HepG2 (cell line): ENCODE measurements around the gene NCCRP1. TPM values are rescaled to one million over a fixed set of nuclear protein-coding genes. Genes with fewer than 3 reads are reported as not detected.

Source experiments
- ATAC-seq: fragments of 200-7000 bp; cut with Tn5 transposase; 3 replicates; pipeline ENCODE4 v1.9.1; 2020; ENCODE audit warnings: mild to moderate bottlenecking, moderate library complexity
- BruUV-seq: library from RNA; stranded (reverse); fragments of 400-500 nt; replicated peaks from 2 replicates; lab custom pipeline; 2021; lab: Mats Ljungman, UMichigan
- CTCF ChIA-PET: fragments of 300-600 bp; formaldehyde crosslinking; extraction: SDS; loops from one replicate; lab custom pipeline; 2021; ENCODE audit warnings: low total read pairs, inconsistent platforms, low intra/inter-chr PET ratio; lab: Yijun Ruan, JAX
- POLR2A ChIA-PET: fragments of 350-600 bp; sonication (Branson Sonifier 250); formaldehyde crosslinking; loops from one replicate; lab custom pipeline; 2020; ENCODE audit warnings: antibody characterized with exemption, inconsistent platforms; lab: Yijun Ruan, JAX
- DNase-seq: peaks from one replicate; pipeline ENCODE4 v3.0.0-alpha.2; 2015; ENCODE audit warnings: low spot score
- FAIRE-seq: peaks from 3 replicates; lab custom pipeline; 2011; peaks lifted over from hg19 to GRCh38; lab: Jason Lieb, UNC
- H2AFZ ChIP-seq: one replicate; pipeline ENCODE4 v1.6.1; 2011; ENCODE audit warnings: low read length, inconsistent platforms
- H3K27ac ChIP-seq: fragments of 300-600 bp; 3 replicates; pipeline ENCODE4 v1.8.0; 2011; ENCODE audit warnings: mixed run types, mild to moderate bottlenecking, mixed read lengths, low read length, inconsistent platforms; ENCODE audit not compliant: insufficient read depth; ENCODE audit errors: extremely low read length
- H3K27me3 ChIP-seq, 2 experiments: fragments of 200-600 bp in 1 of 2; 2 replicates in 1 of 2; 3 replicates in 1 of 2; pipeline versions ENCODE4 v1.6.0 to v1.8.0; 2011; ENCODE audit warnings: low read length in 2 of 2, mild to moderate bottlenecking in 2 of 2, moderate library complexity in 2 of 2, inconsistent platforms in 1 of 2; ENCODE audit not compliant: insufficient read depth in 2 of 2, control insufficient read depth in 1 of 2
- H3K36me3 ChIP-seq, 2 experiments: fragments of 200-600 bp in 1 of 2; replicated peaks in 1 of 2; 2 replicates in 1 of 2; 3 replicates in 1 of 2; pipeline versions ENCODE4 v1.5.1 to v1.8.0; 2011; ENCODE audit warnings: low read length in 2 of 2, inconsistent platforms in 1 of 2; ENCODE audit not compliant: insufficient read depth in 2 of 2, control insufficient read depth in 1 of 2
- H3K4me1 ChIP-seq: 2 replicates; pipeline ENCODE4 v1.5.1; 2012; ENCODE audit warnings: low read length, inconsistent platforms; ENCODE audit not compliant: insufficient read depth
- H3K4me2 ChIP-seq: 2 replicates; pipeline ENCODE4 v1.6.0; 2011; ENCODE audit warnings: low read depth, low read length, inconsistent platforms
- H3K4me3 ChIP-seq, 3 experiments: fragments of 200-600 bp in 1 of 3; sonication (generic), shearing (Covaris generic) in 1 of 3; replicated peaks in 1 of 3; 2 replicates each; pipeline ENCODE4 v1.5.1; 2011 to 2016; ENCODE audit warnings: low read length in 3 of 3, inconsistent platforms in 2 of 3, low read depth in 2 of 3, mild to moderate bottlenecking in 2 of 3, control low read depth in 1 of 3, mixed read lengths in 1 of 3; ENCODE audit not compliant: insufficient read depth in 1 of 3
- H3K79me2 ChIP-seq: one replicate; pipeline ENCODE4 v1.6.1; 2011; ENCODE audit warnings: low read length, inconsistent platforms; ENCODE audit not compliant: insufficient read depth
- H3K9ac ChIP-seq: 2 replicates; pipeline ENCODE4 v1.6.0; 2011; ENCODE audit warnings: mild to moderate bottlenecking, low read depth, low read length, inconsistent platforms; ENCODE audit not compliant: insufficient read depth
- H3K9me3 ChIP-seq: 2 replicates; pipeline ENCODE4 v1.5.1; 2012; ENCODE audit warnings: mild to moderate bottlenecking, low read length
- H4K20me1 ChIP-seq: 2 replicates; pipeline ENCODE4 v1.6.0; 2011; ENCODE audit warnings: inconsistent platforms, mild to moderate bottlenecking, low read length, moderate library complexity; ENCODE audit not compliant: insufficient read depth
- CBX2 ChIP-seq, 2 experiments: fragments of 200-600 bp in 1 of 2; sonication (generic); formaldehyde crosslinking in 1 of 2; IDR thresholded peaks; 2 replicates each; pipeline versions ENCODE4 v1.7.0 to v1.8.1; 2018 to 2022; ENCODE audit warnings: low read depth in 2 of 2, low read length in 1 of 2, mild to moderate bottlenecking in 1 of 2, missing genetic modification reagents in 1 of 2
- HINFP ChIP-seq: sonication (generic); formaldehyde crosslinking; IDR thresholded peaks from 2 replicates; pipeline ENCODE4 v1.4.0; 2020; ENCODE audit warnings: low read depth, mild to moderate bottlenecking, missing genetic modification reagents
- MXI1 ChIP-seq: IDR thresholded peaks from 3 replicates; pipeline ENCODE4 v1.6.1; 2012; ENCODE audit warnings: low read depth, low read length, inconsistent platforms, borderline replicate concordance
- PAF1 ChIP-seq: IDR thresholded peaks from 2 replicates; pipeline ENCODE4 v1.6.1; 2016; ENCODE audit warnings: missing genetic modification reagents, missing compliant biosample characterization
- ZMYM3 ChIP-seq: sonication (generic); formaldehyde crosslinking; IDR thresholded peaks from 2 replicates; pipeline ENCODE4 v1.5.1; 2020; ENCODE audit warnings: mild to moderate bottlenecking, missing genetic modification reagents
- ZNF275 ChIP-seq: sonication (generic); formaldehyde crosslinking; IDR thresholded peaks from 2 replicates; pipeline ENCODE4 v1.8.0; 2022; ENCODE audit warnings: missing genetic modification reagents, mild to moderate bottlenecking, inconsistent platforms, borderline replicate concordance
- ZNF629 ChIP-seq: sonication (generic); formaldehyde crosslinking; conservative IDR thresholded peaks from 2 replicates; pipeline ENCODE4 v1.5.0; 2020; ENCODE audit warnings: missing genetic modification reagents
- ZNF768 ChIP-seq: sonication (generic); formaldehyde crosslinking; IDR thresholded peaks from 2 replicates; pipeline ENCODE4 v1.4.0; 2020; ENCODE audit warnings: missing genetic modification reagents
- WGBS: methylation state at CpG from one replicate; pipeline ENCODE4 v1.1.6; 2017; ENCODE audit warnings: low lambda C conversion rate; 5-methylcytosine and 5-hydroxymethylcytosine counted together
- in situ Hi-C: cut with HindIII; loops from 2 replicates; pipeline ENCODE4 v1.10.0; 2017; ENCODE audit warnings: low pct_unique_long_range_greater_than_20kb; ENCODE audit not compliant: extremely low pct_ligation_motif_present
- intact Hi-C: fragments of 100-400 bp; cut with micrococcal nuclease; formaldehyde crosslinking; loops from one replicate; pipeline ENCODE4 v1.10.0; 2022; ENCODE audit not compliant: unreplicated experiment
- polyA plus RNA-seq, 8 experiments: library from polyadenylated mRNA; depleted of rRNA in 3 of 8; stranded (reverse) in 7 of 8; unstranded in 1 of 8; fragments of >200 nt; fragmentation: Illumina TruSeq in 4 of 8; extraction: Trizol in 4 of 8; gene quantifications; 2 replicates each; pipeline versions ENCODE4 v1.2.1 to v1.2.3, GENCODE V29; 2011 to 2016; ENCODE audit warnings: low read depth in 4 of 8, missing spikeins in 1 of 8, mixed read lengths in 1 of 8; ENCODE audit not compliant: insufficient read depth in 1 of 8
- total RNA-seq, 5 experiments: library from RNA; depleted of rRNA; stranded (reverse); fragments of >200 nt; fragmentation: Illumina TruSeq; extraction: Trizol; gene quantifications; 2 replicates each; pipeline ENCODE4 v1.2.3, GENCODE V29; 2016; ENCODE audit warnings: low read depth in 1 of 5
- TF ChIP-seq, protein P1 (sequence below): IDR thresholded peaks from 2 replicates; pipeline ENCODE4 v1.6.1; 2016; ENCODE audit warnings: low read depth, control low read depth

NCCRP1 gene
- total and polyA plus RNA-seq, 2 of the 13 experiments (the other 11 are each of a cell fraction or from before 2014, with no cell fraction given) = not detected

GRCh38 chr19:39158646-39159260 lies 38.0 kb upstream of the NCCRP1 start:
- no peak overlapping the region for H2AFZ ChIP-seq
- FAIRE-seq (no peak), DNase-seq (no peak), ATAC-seq (no peak)
- intact Hi-C loops = loop anchor here (5.0 kb wide), 1 partner anchor 36 kb away; no protein-coding TSS in a partner anchor
- no peak overlapping the region for H3K4me2 ChIP-seq
- H3K4me3 ChIP-seq = no peak overlapping the region; a peak in 1 of 6 replicates
- no peaks in the 10 kb centered on the region for H3K9me3 ChIP-seq
- no TSS peak for BruUV-seq
- peaks cover 62% of the 10 kb centered on the region for H3K4me1 ChIP-seq
- 91% methylated on average over 9 of the region's 12 CpGs for WGBS
- TF ChIP-seq ZMYM3 (peak; percentile 47; the same call in 1 of the 2 replicates), ZNF629 (CRISPR knock-in tag) (peak; percentile 35; the same call in 1 of the 2 replicates), ZNF768 (CRISPR knock-in tag) (peak; percentile 96), PAF1 (CRISPR knock-in tag) (no peak)
- TF ChIP-seq, all 625 proteins: peak for 3
- ChIA-PET POLR2A (no interaction called here), CTCF (no interaction called here)
- Histone ChIP-seq H3K9ac (no peak overlapping the region), H4K20me1 (peaks cover 21% of the 10 kb centered on the region; the same call in 1 of the 2 replicates), H3K27ac (no peak overlapping the region), H3K79me2 (peaks cover 51% of the 10 kb centered on the region), H3K36me3 (peaks cover 1 to 8% of the 10 kb centered on the region in 2 experiments; a peak in 2 of 5 replicates), H3K27me3 (no peaks in the 10 kb centered on the region)
- in situ Hi-C loops = no loop called here

GRCh38 chr19:39160523-39160861 lies 36.3 kb upstream of the NCCRP1 start:
- Histone ChIP-seq H3K4me1 (peaks cover 45% of the 10 kb centered on the region), H2AFZ (no peak overlapping the region), H3K4me3 (no peak overlapping the region), H3K9ac (no peak overlapping the region), H3K79me2 (peaks cover 41% of the 10 kb centered on the region), H3K27ac (no peak overlapping the region), H3K9me3 (no peaks in the 10 kb centered on the region), H4K20me1 (peaks cover 15% of the 10 kb centered on the region; the same call in 1 of the 2 replicates), H3K27me3 (no peaks in the 10 kb centered on the region), H3K4me2 (no peak overlapping the region), H3K36me3 (peaks cover 1 to 8% of the 10 kb centered on the region in 2 experiments; a peak in 2 of 5 replicates)
- FAIRE-seq (no peak), DNase-seq (no peak), ATAC-seq (no peak)
- intact Hi-C loops (no loop called here), in situ Hi-C loops (no loop called here)
- ChIA-PET CTCF (no interaction called here), POLR2A (no interaction called here)
- BruUV-seq = no TSS peak
- WGBS = 87% methylated on average over 8 of the region's 8 CpGs
- no peak for TF ChIP-seq MXI1
- no peak for TF ChIP-seq CBX2 (IDR thresholded peaks at IDR 0.05; ENCODE audit: low read depth, low read length)
- no peak for TF ChIP-seq CBX2 (CRISPR knock-in tag; IDR thresholded peaks at IDR 0.05; ENCODE audit: low read depth)
- no peak for TF ChIP-seq HINFP (CRISPR knock-in tag)
- TF ChIP-seq, protein P1, sequence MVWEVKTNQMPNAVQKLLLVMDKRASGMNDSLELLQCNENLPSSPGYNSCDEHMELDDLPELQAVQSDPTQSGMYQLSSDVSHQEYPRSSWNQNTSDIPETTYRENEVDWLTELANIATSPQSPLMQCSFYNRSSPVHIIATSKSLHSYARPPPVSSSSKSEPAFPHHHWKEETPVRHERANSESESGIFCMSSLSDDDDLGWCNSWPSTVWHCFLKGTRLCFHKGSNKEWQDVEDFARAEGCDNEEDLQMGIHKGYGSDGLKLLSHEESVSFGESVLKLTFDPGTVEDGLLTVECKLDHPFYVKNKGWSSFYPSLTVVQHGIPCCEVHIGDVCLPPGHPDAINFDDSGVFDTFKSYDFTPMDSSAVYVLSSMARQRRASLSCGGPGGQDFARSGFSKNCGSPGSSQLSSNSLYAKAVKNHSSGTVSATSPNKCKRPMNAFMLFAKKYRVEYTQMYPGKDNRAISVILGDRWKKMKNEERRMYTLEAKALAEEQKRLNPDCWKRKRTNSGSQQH (CRISPR knock-in tag) = no peak
- no peak for TF ChIP-seq ZNF275 (CRISPR knock-in tag)
